Activated CD8-positive, alpha-beta memory T cell treated with anti-CD3 and anti-CD28 coated beads for 1 hour (primary cell): ENCODE data around the gene MIA2.
"Not testable (repeated sequence)": the region's sequence is repeated elsewhere in the genome, so short reads cannot be mapped to it uniquely, and the experiment has no call there.

Experiments used
- DNase-seq, 2 donors: peaks; one replicate each; pipeline ENCODE4 v3.0.0-alpha.2; 2020; ENCODE audit warnings: low read depth in 1 of 2; ENCODE audit errors: extremely low read depth in 1 of 2

Gene MIA2

DNA sequence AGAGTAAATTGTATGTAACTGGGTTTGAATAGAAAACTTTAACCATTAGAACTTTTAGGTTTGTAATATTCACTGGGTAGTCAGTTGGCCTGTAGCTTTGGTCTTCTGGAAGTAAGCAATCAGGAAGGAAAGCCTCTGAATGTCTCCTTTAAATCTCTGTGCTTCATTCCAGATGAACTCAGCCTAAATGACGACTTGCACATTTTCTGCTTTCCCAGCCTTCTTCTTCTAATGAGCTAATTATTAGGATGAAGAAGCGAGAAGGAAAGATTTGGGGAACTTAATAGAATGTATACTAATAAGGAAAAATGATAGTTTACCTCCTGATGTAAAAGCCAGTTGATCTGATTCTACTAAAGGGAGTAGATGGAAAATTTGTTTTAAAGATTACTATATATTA, 90.4 kb downstream of the MIA2 start:
- no peak for DNase-seq

DNA sequence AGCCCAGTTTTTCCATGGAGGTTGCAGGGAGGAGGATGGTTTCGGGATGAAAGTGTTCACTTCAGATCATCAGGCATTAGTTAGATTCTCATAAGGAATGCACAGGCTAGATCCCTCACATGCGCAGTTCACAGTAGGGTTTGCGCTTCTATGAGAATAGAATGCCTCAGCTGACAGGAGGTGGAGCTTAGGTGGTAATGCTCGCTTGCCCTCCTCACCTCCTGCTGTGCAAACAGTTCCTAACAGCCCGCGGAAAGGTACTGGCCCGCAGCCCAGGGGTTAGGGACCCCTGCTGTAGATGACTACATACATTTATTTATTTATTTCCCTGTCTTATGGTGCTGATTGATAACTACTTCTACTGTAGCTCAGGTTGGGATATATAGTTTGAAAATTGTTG, 105.3 kb downstream of the MIA2 start:
- DNase-seq, result no peak

DNA sequence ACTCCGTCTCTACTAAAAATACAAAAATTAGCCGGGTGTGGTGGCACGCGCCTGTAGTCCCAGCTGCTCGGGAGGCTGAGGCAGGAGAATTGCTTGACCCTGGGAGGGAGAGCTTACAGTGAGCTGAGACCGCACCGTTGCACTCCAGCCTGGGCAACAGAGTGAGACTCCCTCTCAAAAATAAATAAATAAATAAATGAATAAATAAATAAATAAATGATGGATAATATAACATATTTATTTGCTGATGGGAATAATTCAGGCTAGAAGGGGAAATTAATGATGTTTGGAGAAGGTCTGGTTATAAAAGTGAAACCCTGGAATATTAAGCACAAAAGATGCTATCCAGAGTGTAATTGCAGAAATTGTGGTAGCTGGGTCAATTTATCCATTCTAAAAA, 107.4 kb downstream of the MIA2 start:
- not testable (repeated sequence) for DNase-seq

DNA sequence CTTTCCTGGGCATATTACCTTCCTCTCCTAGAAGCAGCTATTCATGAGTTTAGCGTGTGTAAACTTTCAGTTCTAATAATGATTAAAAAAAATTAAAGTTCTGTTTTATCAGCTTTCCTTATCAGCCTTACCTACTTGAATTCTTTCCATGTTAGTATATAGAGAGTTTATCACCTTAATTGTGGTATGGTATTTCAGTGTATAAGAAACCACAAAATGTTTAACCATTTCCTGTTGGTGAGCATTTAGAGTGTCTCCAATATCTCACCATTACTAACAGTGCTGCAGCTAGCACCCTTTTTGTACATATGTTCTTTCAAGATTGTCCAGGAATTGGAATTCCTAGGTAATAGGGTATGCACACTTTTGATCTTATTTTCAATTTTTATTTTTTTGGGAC, 109.1 kb downstream of the MIA2 start:
- no peak for DNase-seq

DNA sequence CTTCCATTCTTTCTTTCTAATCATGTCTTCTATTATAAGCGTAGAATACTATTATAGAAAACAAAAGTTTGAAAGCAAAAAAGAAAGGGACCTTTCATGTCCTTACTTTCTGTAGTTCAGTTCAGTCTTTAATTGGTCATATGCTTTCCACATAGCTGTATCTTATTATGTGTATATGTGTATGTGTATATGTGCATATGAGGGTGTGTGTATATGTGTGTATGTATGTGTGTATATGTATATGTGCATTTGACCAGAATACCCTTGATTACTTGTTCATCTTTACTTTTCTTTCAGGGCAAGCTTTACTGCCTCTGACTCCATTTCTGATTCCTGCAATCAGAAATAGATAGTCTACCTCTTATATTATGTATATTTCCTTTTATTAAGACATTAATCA, 109.9 kb downstream of the MIA2 start:
- no peak for DNase-seq

DNA sequence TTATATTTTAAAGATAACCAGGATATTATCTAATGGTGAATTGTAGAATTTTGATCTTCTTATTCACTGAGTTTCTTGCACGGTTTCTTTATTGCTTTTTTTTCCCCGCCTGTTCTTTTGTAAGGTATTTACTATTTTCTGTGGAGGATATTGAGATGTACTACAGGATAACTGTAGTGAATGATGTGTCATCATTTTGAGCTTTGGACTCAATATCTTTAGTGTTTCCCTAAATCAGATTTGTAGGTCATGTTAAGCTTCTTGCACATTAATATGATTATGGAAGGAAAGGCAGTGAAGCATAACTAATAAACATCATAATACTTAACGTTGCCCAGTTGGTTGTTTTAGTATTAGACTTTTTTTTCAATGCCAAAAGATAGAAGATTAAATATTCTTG, 117.2 kb downstream of the MIA2 start:
- no peak for DNase-seq

DNA sequence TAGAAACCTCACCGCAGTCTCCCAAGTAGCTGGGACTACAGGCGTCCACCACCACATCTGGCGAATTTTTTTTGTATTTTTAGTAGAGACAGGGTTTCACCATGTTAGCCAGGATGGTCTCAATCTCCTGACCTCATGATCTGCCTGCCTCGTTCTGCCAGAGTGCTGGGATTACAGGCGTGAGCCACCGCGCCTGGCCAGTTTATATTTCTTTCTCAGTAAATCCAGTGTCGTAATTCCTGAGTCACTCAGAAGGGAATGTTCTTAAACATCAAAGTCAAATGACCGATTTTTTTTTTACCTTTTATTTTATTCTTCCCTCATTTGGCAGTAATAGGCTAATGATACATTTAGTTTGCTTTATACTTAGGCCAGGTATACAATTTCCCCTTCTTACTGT, 118.0 kb downstream of the MIA2 start:
- DNase-seq, result no peak

DNA sequence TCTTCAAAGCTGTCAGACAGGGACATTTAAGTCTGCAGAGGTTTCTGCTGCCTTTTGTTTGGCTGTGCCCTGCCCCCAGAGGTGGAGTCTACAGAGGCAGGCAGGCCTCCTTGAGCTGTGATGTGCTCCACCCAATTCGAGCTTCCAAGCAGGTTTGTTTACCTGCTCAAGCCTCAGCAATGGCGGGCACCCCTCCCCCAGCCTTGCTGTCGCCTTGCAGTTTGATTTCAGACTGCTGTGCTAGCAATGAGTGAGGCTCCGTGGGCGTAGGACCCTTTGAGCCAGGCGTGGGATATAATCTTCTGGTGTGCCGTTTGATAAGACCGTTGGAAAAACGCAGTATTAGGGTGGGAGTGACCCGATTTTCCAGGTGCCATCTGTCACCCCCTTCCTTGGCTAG, 125.4 kb downstream of the MIA2 start:
- not testable (repeated sequence) for DNase-seq

DNA sequence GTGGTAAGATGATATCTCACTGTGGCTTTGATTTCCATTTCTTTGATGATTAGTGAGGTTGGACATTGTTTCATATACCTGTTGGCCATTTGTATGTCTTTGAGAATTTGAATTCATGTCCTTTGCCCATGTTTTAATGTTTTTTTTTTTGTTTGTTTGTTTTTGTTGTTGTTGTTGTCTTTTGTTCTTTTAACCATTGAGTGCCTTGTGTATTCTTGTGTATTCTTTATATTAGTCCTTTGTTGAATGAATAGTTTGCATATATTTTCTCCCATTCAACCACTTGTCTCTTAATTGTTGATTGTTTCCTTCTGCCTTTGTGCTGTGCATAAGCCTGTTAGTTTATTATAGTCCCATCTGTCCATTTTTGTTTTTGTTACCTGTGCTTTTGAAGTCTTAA, 126.6 kb downstream of the MIA2 start:
- no peak for DNase-seq

DNA sequence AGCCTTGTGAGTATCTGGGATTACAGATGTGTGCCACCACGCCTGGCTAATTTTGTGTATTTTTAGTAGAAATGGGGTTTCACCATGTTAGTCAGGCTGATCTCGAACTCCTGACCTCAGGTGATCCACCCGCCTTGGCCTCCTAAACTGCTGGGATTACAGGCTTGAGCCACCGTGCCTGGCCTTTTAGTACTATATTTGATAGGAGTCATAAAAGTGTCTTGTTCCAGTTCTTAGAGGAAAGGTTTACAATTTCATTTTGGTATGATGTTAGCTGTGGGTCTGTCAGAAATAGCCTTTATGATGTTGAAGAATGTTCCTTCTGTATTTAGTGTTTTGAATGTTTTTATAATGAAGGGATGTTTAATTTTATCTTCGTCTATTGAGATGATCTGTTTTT, 127.8 kb downstream of the MIA2 start:
- DNase-seq, result not testable (repeated sequence)

DNA sequence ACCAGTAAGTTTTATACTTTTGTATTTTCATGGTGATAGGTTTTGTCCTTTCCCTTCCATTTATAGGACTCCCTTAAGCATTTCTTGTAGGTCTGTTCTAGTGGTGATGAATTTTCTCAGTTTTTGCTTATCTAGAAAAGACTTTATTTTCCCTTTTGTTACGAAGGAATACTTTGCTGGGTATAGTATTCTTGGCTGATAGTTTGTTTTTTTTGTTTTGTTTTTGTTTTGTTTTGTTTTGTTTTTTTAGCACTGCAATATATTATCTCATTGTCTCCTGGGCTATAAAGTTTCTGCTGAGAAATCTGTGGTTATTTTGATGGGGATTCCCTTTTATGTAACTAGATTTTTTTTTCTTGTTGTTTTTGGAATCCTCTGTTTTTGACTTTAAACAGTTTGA, 130.8 kb downstream of the MIA2 start:
- no peak for DNase-seq

DNA sequence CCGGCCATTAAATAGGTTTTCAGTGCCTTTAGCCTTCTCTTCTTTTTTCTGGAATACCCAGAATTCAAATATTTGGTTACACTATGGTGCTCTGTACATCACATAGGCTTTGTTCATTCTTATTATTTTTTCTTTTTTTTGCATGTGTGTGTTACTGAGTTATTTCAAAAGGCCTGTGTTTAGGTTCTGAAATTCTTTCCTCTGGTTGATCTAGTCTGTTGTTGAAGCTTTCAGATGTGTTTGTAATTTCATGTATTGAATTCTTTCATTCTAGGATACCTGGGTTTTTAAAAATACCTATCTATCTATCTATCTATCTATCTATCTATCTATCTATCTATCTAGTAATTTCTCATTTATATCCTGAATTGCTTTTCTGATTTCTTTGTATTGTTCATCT, 131.6 kb downstream of the MIA2 start:
- DNase-seq, result no peak

DNA sequence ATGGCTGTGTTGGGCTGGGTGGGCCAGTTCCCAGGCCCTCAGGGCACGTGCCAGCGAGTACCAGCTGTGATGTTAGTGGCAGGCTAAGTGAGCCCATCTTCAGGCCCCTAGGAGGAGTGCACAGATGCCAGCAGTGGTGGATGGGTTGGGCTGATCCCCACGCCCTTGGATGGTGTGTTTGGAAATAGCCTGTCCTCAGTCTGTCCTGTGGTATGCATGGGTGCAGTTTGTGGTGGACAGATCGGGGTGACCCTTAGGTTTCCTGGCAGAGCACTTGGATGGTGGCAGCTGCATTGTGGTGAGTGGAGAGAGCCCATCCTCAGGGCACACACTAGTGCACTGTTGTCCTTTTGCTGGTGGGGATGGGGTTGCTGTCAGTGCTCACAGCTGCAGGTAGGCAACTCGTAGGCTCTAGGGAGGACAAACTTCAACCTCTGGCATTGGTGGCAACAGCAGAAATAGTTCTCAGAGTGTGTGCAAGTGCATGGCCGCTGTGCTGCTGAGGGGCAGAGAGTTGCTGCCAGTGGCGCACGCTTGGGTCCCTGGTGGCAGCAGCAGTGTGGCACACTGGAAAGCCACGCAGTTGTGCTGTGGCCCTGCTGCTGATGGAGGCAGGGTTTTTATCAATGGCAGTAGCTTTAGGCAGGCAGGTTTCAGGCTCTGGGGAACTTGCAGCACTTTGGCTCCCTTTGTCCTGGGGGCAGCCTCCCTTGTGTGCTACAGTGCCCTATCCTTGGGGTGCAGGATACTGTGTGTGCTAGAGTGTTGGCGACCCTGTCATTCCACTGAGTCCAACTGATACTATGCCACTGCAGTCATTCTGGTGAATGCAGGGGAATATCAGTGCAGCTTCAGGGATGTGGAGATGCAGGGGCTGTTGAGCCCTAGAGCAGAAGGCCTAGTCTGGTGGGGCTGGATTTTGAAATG, 133.0 kb downstream of the MIA2 start:
- no peak for DNase-seq

DNA sequence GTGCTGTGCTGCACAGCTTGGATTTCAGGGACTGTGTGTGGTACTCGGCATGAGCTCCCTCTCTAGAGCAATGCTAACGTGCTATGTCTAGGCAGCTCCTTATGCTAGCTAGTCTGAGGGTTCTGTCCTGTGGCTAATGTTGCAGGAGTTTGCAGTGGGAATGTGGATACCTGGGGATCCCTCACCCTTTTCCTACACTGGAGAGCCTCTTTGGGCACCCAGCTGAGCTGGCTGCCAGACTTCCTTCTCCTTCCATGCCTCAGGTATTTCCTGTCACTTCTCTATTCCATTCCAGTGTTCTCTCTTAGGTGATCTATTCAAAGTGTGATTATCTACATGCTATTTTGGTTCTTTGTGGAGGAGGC, 133.7 kb downstream of the MIA2 start:
- DNase-seq, result no peak

DNA sequence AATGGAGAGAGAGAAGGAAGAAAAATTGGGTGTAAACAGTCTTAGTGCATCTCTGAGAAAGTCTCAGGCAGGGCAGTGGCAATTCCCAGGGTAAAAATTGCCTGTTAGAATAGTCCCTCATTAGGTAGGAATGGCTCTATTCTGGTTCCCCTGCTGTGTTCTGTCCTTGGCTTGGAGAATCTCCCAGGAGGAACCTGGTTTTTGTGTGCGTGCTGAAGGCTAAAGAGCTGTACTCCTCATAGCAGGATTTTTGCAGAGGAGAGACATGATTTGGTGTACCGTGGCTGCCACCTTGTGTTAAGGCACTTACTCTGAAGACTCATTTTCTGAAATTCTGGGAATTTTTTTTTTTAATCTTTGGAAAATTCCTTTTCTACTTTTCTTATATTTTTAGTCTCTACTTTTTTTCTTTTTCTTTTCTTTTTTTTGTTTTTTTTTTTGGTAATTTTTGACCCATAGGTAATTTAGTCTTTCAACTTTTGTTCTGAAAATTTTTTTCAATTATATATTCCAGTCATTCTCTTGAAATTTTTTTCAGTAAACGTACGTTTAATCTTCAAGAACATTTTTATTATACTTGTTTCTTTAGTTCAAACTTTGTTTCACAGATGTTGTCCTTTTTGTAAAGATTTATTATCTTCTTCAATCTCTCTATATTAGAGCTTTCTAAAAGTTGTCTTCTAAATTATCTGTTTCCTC, 134.7 kb downstream of the MIA2 start:
- DNase-seq, result peak in 1 of 2 donors; percentile 3

DNA sequence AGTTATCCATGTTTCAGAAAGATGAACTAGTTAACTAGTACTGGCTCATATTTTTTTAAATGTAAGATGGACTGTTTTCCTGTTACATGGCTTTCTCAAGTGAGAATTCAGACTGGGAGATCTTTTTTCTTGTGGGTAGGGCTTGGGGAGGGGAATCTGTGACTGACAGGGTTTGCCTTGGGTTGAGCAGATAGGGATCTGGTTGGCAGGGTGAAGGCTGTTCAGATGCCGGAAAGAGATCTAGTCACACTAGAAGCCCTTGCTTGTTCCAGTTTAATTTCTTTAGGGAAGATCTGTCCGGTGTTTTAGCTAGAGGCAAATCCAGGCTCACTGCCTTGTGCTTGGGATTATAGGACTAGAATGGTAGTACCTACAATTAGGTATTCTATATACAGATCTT, 135.3 kb downstream of the MIA2 start:
- no peak for DNase-seq

DNA sequence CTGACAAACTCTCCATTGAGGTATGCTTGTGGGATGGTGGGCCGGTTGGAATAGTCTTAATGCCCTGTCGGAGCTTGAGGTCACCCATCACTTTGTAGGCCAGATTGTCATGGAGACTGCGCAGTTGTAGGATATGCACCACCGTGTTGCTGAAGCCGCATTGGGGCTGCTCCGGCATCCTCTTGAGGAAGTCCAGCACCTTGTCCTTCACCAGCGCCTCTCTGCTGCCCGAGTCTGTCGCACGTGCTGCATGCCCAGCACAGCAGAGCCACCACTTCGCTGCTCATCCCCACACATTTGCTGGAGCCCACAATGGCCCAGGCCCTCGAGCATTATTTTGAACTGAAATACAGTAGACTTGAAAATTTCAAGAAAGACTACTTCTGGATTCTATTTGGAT, 136.7 kb downstream of the MIA2 start:
- no peak for DNase-seq

DNA sequence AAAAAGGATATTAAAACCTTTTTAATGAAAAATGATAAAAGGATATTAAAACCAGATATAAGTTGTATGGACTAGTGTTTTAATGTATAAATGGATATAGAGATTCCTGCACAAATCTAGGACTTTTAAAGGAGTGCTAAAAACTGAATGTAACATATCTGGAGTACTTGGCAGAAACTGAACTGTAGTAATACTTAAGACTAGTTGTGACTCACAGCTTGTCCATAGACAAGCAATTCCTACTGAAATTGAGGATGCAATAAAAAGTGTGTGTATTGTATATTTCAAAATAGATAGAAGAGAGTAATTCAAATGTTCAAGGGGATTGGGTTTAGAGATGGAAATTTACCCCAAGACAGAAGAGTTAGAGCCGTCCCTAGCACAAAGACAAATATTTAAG, 138.9 kb downstream of the MIA2 start:
- no peak for DNase-seq

DNA sequence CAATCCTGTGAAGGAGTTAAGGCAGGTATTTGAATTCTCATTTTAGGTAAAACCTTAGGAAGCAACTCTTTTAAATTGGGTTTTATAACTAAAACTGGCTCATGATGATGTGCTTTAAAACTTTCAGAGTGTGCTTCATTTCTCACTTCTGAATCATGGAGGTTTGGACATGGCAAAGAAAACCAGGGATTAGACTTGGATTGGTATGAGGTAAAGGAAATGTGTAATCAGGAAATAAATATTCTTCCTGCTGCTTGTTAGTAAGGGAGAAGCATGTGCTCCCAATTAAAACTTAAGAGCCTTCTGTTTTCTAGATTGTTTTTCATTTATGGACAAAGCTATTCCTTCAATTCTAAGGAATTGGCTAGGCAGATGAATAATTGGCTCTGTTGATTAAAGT, 141.1 kb downstream of the MIA2 start:
- no peak for DNase-seq

DNA sequence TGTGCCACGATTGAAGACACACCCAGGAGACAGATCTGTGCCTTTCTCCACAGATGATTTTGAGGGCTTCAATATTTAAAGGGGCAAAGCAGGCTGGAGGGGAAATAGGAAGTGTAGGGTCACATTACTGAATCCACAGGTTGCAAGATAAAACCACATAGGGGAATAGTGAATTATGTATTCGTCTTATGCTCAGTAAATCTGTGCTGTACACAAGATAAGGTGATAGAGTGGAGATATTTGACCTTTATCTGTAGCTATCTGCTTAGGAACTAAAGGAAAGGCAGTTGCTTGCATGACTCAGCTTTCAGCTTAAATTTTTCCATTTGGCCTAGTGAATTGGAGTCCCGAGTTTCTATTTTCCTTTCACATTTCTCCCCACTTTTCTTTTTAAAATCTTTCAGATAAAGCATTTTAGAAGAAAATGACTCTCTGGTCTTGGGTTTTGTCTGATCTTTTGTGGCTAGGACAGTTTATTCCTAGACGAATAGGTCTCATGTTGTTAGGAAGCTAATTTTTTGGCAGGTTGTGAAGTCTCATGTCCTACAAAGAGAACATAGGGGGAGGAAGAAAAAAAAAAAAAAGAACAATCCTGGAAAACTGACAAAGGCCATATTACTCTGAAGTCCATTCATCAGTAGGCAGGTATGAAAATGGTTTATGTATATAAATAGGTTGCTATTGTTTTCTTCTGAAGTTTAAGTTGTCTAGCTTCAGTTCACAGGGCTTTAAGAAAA, 143.1 kb downstream of the MIA2 start:
- no peak for DNase-seq

DNA sequence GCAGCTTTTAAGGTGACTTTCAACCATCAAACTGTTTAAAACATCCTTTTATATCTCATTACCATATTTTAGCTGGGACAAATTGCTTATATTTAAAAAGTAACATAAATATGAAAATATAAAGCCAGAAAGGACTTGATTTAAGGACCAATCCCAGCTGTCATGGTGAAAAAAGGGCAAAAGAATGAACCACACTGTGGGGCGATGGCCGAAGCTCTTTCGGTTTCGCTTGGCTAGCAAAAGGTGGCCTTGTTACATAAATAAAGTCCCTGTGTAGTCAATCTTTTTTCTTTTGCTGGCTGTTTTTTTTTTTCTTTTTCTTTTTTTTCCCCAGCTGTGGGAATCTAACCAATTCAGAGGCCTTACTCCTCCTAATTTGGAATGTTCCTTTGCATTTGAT, 147.7 kb downstream of the MIA2 start:
- no peak for DNase-seq

DNA sequence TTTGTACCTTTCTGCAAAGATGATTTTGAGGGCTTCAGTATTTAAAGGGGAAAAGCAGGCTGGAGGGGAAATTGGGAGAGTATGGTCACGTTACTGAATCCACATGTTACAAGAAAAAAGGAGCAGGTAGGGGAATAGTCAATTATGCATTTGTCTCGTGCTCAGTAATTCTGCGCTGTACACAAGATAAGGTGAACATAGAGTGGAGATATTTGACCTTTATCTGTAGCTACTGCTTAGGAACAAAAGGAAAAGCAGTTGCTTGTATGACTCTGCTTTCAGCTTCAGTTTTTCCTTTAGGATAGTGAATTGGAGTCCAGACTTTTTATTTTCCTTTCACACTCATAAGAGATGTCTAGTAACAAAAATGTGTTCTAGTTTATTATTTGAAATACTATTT, 148.7 kb downstream of the MIA2 start:
- no peak for DNase-seq
